ENCODE measurements around the gene DGKD.
"Not testable (repeated sequence)": the region's sequence is repeated elsewhere in the genome, so short reads cannot be mapped to it uniquely, and the experiment has no call there.

DGKD gene

GRCh38 chr2:233353769-233354499, at the start of gene DGKD:
Gene DGKD (plus strand): TSS chr2:233354494. CDS start chr2:233354519, 25 bp downstream.
- peak; percentile 20 for DNase-seq

GRCh38 chr2:233307565-233307964, 46.7 kb upstream of the DGKD start, which contains the start of gene SAG:
Gene SAG (plus strand): TSS chr2:233307816. CDS start chr2:233309190, 1,374 bp downstream.
- no peak for DNase-seq

GRCh38 chr2:233311241-233311926, 42.9 kb upstream of the DGKD start:
- DNase-seq, result no peak

- DNase-seq, result no peak
These were observed 41.4 kb upstream of the DGKD start for GRCh38 chr2:233312874-233313273.

- no peak for DNase-seq
These were observed 39.9 kb upstream of the DGKD start for GRCh38 chr2:233314180-233314925.

GRCh38 chr2:233317196-233317943, 36.9 kb upstream of the DGKD start:
- no peak for DNase-seq

- DNase-seq, result no peak
These were observed 35.0 kb upstream of the DGKD start for GRCh38 chr2:233319256-233319655.

- DNase-seq, result no peak
These were observed 33.8 kb upstream of the DGKD start for GRCh38 chr2:233320470-233320869.

- DNase-seq, result peak; percentile 5
These were observed 33.1 kb upstream of the DGKD start for GRCh38 chr2:233321166-233321565.

GRCh38 chr2:233323851-233324250, 30.4 kb upstream of the DGKD start:
- no peak for DNase-seq

- no peak for DNase-seq
These were observed 29.0 kb upstream of the DGKD start for GRCh38 chr2:233325256-233325655.

GRCh38 chr2:233325814-233326213, 28.5 kb upstream of the DGKD start:
- no peak for DNase-seq

GRCh38 chr2:233326500-233326899, 27.8 kb upstream of the DGKD start:
- DNase-seq, result no peak

GRCh38 chr2:233328922-233329321, 25.4 kb upstream of the DGKD start:
- no peak for DNase-seq

- peak; percentile 58 for DNase-seq
These were observed 24.7 kb upstream of the DGKD start for GRCh38 chr2:233329489-233330135.

GRCh38 chr2:233331536-233331935, 22.8 kb upstream of the DGKD start:
- no peak for DNase-seq

- no peak for DNase-seq
These were observed 22.2 kb upstream of the DGKD start for GRCh38 chr2:233332125-233332524.

- DNase-seq, result no peak
These were observed 19.4 kb upstream of the DGKD start for GRCh38 chr2:233334915-233335314.

GRCh38 chr2:233336091-233336490, 18.2 kb upstream of the DGKD start:
- DNase-seq, result not testable (repeated sequence)

GRCh38 chr2:233336541-233336940, 17.8 kb upstream of the DGKD start:
- no peak for DNase-seq

GRCh38 chr2:233338046-233338445, 16.2 kb upstream of the DGKD start:
- DNase-seq, result no peak

GRCh38 chr2:233338812-233339368, 15.4 kb upstream of the DGKD start:
- no peak for DNase-seq
